ENCODE results near the gene CKLF. TPM values are rescaled to one million over a fixed set of nuclear protein-coding genes. Genes with fewer than 3 reads are reported as not detected.

Gene CKLF
- total and polyA plus RNA-seq, 4 donors: 9.5 to 36.1 (median 21.5) TPM

GRCh38 chr16:66539623-66540469, 12.5 kb upstream of the CKLF start:
- Histone ChIP-seq H3K4me1 (ENCODE audit: control insufficient read depth in 4 of 4, insufficient read depth in 4 of 4, low read length in 3 of 4) (no peaks in the 10 kb centered on the region), H3K36me3 (ENCODE audit: control insufficient read depth in 4 of 4, insufficient read depth in 3 of 4, low read depth in 1 of 4, low read length in 3 of 4) (peaks cover 5 to 27% (median 13%) of the 10 kb centered on the region in 4 donors), H3K9me3 (ENCODE audit: control insufficient read depth in 4 of 4, low read length in 3 of 4) (no peaks in the 10 kb centered on the region), H3K4me3 (ENCODE audit: low read depth in 1 of 3, low read length in 3 of 3) (no peak overlapping the region), H3K9ac (ENCODE audit: low read depth in 1 of 2, low read length in 2 of 2) (no peak overlapping the region), H3K27me3 (ENCODE audit: control insufficient read depth in 4 of 4, insufficient read depth in 4 of 4, low read length in 3 of 4) (no peaks in the 10 kb centered on the region), H3K27ac (ENCODE audit: low read depth in 1 of 2, low read length in 2 of 2) (no peak overlapping the region)
- WGBS: 80% methylated on average over 3 of the region's 3 CpGs
- no peak for DNase-seq (ENCODE audit: low spot score)
- no peak for TF ChIP-seq MAX (IDR thresholded peaks at IDR 0.05)
- no peak for TF ChIP-seq TAF1 (conservative IDR thresholded peaks at IDR 0.05)
- TF ChIP-seq FOXA2 (IDR thresholded peaks at IDR 0.05): no peak
- TF ChIP-seq HNF4G (IDR thresholded peaks at IDR 0.05): no peak
- TF ChIP-seq RAD21 (IDR thresholded peaks at IDR 0.05): no peak
- no peak for TF ChIP-seq REST (IDR thresholded peaks at IDR 0.05)
- TF ChIP-seq HNF4A (conservative IDR thresholded peaks at IDR 0.05): no peak
- TF ChIP-seq GABPA (IDR thresholded peaks at IDR 0.05 in 1 of 2, conservative IDR thresholded peaks at IDR 0.05 in 1 of 2): no peak
- no peak for TF ChIP-seq RXRA (IDR thresholded peaks at IDR 0.05)
- no peak for TF ChIP-seq CTCF (IDR thresholded peaks at IDR 0.05; ENCODE audit: low read depth, low read length, missing input control)
- no peak for TF ChIP-seq FOXA1 (IDR thresholded peaks at IDR 0.05)
- TF ChIP-seq JUND (IDR thresholded peaks at IDR 0.05): no peak
- TF ChIP-seq ATF3 (IDR thresholded peaks at IDR 0.05): no peak

- no peak overlapping the region for H3K4me3 ChIP-seq (ENCODE audit: low read depth in 1 of 3, low read length in 3 of 3)
- no peaks in the 10 kb centered on the region for H3K27me3 ChIP-seq (ENCODE audit: control insufficient read depth in 4 of 4, insufficient read depth in 4 of 4, low read length in 3 of 4)
- no peak overlapping the region for H3K9ac ChIP-seq (ENCODE audit: low read depth in 1 of 2, low read length in 2 of 2)
- no peaks in the 10 kb centered on the region for H3K4me1 ChIP-seq (ENCODE audit: control insufficient read depth in 4 of 4, insufficient read depth in 4 of 4, low read length in 3 of 4)
- peaks cover 5 to 22% (median 9%) of the 10 kb centered on the region in 4 donors for H3K36me3 ChIP-seq (ENCODE audit: control insufficient read depth in 4 of 4, insufficient read depth in 3 of 4, low read depth in 1 of 4, low read length in 3 of 4)
- no peak for TF ChIP-seq ATF3 (IDR thresholded peaks at IDR 0.05)
- no peak for TF ChIP-seq TAF1 (conservative IDR thresholded peaks at IDR 0.05)
- TF ChIP-seq MAX (IDR thresholded peaks at IDR 0.05): no peak
- TF ChIP-seq RXRA (IDR thresholded peaks at IDR 0.05): no peak
- no peak for TF ChIP-seq CTCF (IDR thresholded peaks at IDR 0.05; ENCODE audit: low read depth, low read length, missing input control)
- TF ChIP-seq NR2F2 (IDR thresholded peaks at IDR 0.05): no peak
- no peak for DNase-seq (ENCODE audit: low spot score)
- WGBS: 92% methylated on average over 18 of the region's 18 CpGs
- no peak overlapping the region for H3K27ac ChIP-seq (ENCODE audit: low read depth in 1 of 2, low read length in 2 of 2)
- no peaks in the 10 kb centered on the region for H3K9me3 ChIP-seq (ENCODE audit: control insufficient read depth in 4 of 4, low read length in 3 of 4)
Measured at GRCh38 chr16:66541388-66542355, 10.7 kb upstream of the CKLF start.

All from liver (tissue), 9 donors.